BJ (cell line): ENCODE measurements around the gene OS9. TPM values are rescaled to one million over a fixed set of nuclear protein-coding genes. Genes with fewer than 3 reads are reported as not detected.
"Not testable (repeated sequence)": the region's sequence is repeated elsewhere in the genome, so short reads cannot be mapped to it uniquely, and the experiment has no call there.

Experiments used
- CTCF ChIA-PET: fragments of 350-600 bp; formaldehyde crosslinking; extraction: SDS; loops from one replicate; lab custom pipeline; 2021; ENCODE audit warnings: antibody characterized with exemption, inconsistent platforms; lab: Yijun Ruan, JAX
- POLR2A ChIA-PET: fragments of 300-600 bp; sonication (Branson Sonifier 250); formaldehyde crosslinking; extraction: SDS; loops from one replicate; lab custom pipeline; 2021; ENCODE audit warnings: antibody characterized with exemption; lab: Charles Lee
- DNase-seq: peaks from one replicate; pipeline ENCODE4 v3.0.0-alpha.2; 2011; ENCODE audit warnings: low read depth
- H3K27me3 ChIP-seq: 2 replicates; pipeline ENCODE4 v1.6.0; 2011; ENCODE audit warnings: low read length; ENCODE audit not compliant: control insufficient read depth, insufficient read depth
- H3K36me3 ChIP-seq: 2 replicates; pipeline ENCODE4 v1.5.1; 2011; ENCODE audit warnings: low read length; ENCODE audit not compliant: control insufficient read depth, insufficient read depth
- H3K4me3 ChIP-seq: 2 replicates; pipeline ENCODE4 v1.5.1; 2011; ENCODE audit warnings: low read depth, mild to moderate bottlenecking, control low read depth, low read length
- polyA plus RNA-seq: library from polyadenylated mRNA; depleted of rRNA; stranded (reverse); fragments of >200 nt; gene quantifications from 2 replicates; pipeline ENCODE4 v1.2.3, GENCODE V29; 2011
- TF ChIP-seq, protein P1 (sequence below): IDR thresholded peaks from 2 replicates; pipeline ENCODE4 v1.5.1; 2011; ENCODE audit warnings: low read depth, mild to moderate bottlenecking, control low read depth, inconsistent platforms, low read length, moderate library complexity; ENCODE audit not compliant: insufficient read depth

The OS9 gene
- polyA plus RNA-seq, 1 experiment: 415 TPM

DNA sequence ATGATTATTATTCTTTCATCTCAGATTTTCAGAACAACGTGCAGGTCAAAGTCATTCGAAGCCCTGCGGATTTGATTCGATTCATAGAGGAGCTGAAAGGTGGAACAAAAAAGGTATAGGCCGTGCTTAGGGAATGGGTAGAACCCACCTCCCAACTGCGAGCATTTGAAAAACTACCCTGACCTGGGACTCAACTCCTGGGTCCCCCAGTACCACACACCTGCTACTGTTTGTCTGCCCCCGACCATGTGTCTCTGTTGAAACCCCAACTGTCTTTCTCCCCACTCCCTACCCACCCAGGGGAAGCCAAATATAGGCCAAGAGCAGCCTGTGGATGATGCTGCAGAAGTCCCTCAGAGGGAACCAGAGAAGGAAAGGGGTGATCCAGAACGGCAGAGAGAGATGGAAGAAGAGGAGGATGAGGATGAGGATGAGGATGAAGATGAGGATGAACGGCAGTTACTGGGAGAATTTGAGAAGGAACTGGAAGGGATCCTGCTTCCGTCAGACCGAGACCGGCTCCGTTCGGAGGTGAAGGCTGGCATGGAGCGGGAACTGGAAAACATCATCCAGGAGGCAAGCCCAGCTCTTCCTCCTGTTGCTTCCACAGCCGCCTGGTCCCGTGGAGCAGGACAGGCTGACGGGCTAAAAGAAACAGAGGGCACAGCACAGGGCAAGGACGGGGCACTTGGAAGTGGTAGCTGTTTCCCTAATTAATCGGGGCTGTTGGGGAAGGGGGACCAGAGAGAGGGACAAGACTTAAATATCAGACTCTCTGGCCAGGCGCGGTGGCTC lies 24.1 kb downstream of the OS9 start:
- ChIA-PET POLR2A (no interaction called here), CTCF (interaction anchor here (0.8 to 3.2 kb wide), 2 partner anchors 8 to 18 kb away, joined by 3 to 17 read pairs; no protein-coding TSS in a partner anchor)
- Histone ChIP-seq H3K36me3 (peaks cover 32% of the 10 kb centered on the region), H3K4me3 (no peak overlapping the region), H3K27me3 (no peaks in the 10 kb centered on the region)
- TF ChIP-seq, protein P1, sequence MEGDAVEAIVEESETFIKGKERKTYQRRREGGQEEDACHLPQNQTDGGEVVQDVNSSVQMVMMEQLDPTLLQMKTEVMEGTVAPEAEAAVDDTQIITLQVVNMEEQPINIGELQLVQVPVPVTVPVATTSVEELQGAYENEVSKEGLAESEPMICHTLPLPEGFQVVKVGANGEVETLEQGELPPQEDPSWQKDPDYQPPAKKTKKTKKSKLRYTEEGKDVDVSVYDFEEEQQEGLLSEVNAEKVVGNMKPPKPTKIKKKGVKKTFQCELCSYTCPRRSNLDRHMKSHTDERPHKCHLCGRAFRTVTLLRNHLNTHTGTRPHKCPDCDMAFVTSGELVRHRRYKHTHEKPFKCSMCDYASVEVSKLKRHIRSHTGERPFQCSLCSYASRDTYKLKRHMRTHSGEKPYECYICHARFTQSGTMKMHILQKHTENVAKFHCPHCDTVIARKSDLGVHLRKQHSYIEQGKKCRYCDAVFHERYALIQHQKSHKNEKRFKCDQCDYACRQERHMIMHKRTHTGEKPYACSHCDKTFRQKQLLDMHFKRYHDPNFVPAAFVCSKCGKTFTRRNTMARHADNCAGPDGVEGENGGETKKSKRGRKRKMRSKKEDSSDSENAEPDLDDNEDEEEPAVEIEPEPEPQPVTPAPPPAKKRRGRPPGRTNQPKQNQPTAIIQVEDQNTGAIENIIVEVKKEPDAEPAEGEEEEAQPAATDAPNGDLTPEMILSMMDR: no peak
- DNase-seq: no peak

DNA sequence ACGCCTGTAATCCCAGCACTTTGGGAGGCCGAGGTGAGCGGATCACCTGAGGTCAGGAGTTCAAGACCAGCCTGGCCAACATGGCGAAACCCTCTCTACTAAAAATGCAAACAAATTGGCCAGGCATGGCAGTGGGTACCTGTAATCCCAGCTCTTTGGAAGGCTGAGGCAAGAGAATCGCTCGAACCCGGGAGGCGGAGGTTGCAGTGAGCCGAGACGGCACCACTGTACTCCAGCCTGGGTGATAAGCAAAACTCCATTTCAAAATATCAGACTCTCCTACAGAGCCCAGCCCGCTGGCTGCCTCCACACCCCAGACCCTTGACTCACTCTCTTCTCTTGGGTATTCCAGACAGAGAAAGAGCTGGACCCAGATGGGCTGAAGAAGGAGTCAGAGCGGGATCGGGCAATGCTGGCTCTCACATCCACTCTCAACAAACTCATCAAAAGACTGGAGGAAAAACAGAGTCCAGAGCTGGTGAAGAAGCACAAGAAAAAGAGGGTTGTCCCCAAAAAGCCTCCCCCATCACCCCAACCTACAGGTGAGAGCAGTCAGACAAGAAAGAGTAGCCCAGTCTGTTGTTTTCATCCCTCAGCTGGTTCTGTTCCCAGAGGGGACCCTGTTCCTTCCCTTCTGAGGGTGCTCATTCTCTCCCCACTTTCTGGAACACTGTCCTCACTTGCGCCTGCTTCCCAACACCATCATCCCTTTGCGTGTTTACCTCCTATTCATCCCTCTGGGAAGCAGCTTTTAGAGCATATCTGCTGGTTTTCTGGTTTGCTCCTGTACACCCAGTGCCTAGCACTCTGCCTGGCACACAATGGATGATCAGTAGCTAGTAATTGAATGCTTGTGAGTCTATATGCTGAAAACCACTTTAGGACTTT lies 25.0 kb downstream of the OS9 start:
- Histone ChIP-seq H3K36me3 (peaks cover 32% of the 10 kb centered on the region), H3K27me3 (no peaks in the 10 kb centered on the region), H3K4me3 (no peak overlapping the region)
- ChIA-PET POLR2A (no interaction called here), CTCF (interaction anchor here (0.8 kb wide), 1 partner anchor 17 kb away, joined by 3 read pairs; no protein-coding TSS in a partner anchor)
- TF ChIP-seq, protein P1: no peak
- DNase-seq: no peak

DNA sequence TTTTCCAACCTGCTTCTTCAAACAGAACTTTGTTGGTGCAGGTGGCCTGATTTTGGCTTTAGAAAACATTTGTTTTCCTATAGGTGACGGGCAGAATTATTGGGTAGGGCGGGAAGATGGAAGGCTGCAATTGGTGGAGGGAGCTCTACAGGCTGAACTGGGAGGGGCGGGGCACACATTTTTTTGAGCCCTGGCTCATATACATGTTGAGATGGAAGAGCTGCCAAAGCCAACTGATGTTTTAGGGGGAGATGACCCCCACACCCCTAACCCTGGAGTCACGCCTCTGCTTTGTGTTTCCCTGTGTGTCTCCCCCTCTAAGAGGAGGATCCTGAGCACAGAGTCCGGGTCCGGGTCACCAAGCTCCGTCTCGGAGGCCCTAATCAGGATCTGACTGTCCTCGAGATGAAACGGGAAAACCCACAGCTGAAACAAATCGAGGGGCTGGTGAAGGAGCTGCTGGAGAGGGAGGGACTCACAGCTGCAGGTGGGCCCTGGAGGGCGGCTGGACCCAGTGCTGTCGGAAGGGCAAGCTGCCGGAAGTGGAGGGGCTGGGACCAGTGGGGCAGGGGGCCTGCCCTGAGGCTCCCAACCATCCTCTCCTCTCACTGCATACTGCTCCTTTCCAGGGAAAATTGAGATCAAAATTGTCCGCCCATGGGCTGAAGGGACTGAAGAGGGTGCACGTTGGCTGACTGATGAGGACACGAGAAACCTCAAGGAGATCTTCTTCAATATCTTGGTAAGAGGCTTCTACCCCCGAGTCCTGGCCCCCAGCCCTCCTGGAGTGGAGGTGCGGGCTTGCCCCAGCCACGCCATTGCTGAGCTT lies 26.1 kb downstream of the OS9 start:
- ChIA-PET CTCF (interaction anchor here (1.1 kb wide), 1 partner anchor 15 kb away, joined by 3 read pairs; no protein-coding TSS in a partner anchor), POLR2A (no interaction called here)
- Histone ChIP-seq H3K27me3 (no peaks in the 10 kb centered on the region), H3K36me3 (peaks cover 32% of the 10 kb centered on the region), H3K4me3 (no peak overlapping the region)
- TF ChIP-seq, protein P1: no peak
- no peak for DNase-seq

DNA sequence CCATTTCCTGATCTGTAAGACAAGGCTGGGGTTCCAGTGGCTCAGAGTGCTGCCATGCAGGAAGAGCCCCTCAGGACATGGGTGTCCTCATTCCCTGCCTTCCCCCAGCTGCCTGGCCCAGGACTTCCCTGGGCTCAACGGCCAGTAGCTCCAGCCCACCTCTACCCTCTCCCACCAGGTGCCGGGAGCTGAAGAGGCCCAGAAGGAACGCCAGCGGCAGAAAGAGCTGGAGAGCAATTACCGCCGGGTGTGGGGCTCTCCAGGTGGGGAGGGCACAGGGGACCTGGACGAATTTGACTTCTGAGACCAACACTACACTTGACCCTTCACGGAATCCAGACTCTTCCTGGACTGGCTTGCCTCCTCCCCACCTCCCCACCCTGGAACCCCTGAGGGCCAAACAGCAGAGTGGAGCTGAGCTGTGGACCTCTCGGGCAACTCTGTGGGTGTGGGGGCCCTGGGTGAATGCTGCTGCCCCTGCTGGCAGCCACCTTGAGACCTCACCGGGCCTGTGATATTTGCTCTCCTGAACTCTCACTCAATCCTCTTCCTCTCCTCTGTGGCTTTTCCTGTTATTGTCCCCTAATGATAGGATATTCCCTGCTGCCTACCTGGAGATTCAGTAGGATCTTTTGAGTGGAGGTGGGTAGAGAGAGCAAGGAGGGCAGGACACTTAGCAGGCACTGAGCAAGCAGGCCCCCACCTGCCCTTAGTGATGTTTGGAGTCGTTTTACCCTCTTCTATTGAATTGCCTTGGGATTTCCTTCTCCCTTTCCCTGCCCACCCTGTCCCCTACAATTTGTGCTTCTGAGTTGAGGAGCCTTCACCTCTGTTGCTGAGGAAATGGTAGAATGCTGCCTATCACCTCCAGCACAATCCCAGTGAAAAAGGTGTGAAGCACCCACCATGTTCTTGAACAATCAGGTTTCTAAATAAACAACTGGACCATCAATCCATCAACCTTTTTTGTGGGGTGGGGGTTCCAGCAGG lies 27.0 kb downstream of the OS9 start:
- Histone ChIP-seq H3K4me3 (no peak overlapping the region), H3K36me3 (peaks cover 32% of the 10 kb centered on the region), H3K27me3 (no peaks in the 10 kb centered on the region)
- ChIA-PET POLR2A (no interaction called here), CTCF (interaction anchor here (1.1 kb wide), 1 partner anchor 14 kb away, joined by 3 read pairs; no protein-coding TSS in a partner anchor)
- TF ChIP-seq, protein P1: no peak
- DNase-seq: no peak

DNA sequence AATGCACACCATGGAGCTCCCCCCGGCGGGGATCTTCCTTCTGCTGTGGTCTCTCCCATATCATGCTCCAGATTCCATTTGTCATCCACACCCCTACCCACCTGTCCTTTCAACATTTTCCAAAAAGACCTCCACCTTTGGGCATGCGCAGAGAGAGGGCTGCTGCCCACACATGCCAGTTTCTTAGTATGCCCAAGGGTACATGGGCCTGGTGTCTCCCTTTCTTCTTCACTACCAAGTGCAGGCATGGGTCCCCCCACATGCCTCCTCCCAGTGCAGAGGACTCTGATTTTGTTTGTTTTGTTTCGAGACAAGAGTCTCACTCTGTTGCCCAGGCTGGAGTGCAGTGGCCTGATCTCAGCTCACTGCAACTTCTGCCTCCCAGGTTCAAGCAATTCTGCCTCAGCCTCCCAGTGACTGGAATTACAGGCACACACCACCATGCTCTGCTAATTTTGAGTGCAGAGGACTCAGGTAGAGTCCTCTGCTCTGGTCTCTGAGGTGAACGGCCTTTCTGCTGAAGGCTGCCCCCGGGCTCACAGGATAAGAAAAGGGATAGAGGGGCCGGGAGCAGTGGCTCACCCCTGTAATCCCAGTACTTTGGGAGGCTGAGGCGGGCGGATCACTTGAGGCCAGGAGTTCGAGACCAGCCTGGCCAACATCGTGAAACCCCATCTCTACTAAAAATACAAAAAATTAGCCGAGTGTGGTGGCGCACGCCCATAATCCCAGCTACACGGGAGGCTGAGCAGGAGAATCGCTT lies 28.1 kb downstream of the OS9 start:
- CTCF ChIA-PET: interaction anchor here (1.7 kb wide), 1 partner anchor 14 kb away, joined by 3 read pairs; no protein-coding TSS in a partner anchor
- H3K36me3 ChIP-seq: peaks cover 22% of the 10 kb centered on the region
- POLR2A ChIA-PET, H3K4me3 ChIP-seq, DNase-seq, H3K27me3 ChIP-seq: not testable (repeated sequence)
